OCI-LY1 (cell line): ENCODE measurements around the gene LIPC.

Source experiments
- H2AFZ ChIP-seq: fragments of 200-600 bp; sonication (generic), shearing (Covaris generic); 2 replicates; pipeline ENCODE4 v1.6.0; 2014; ENCODE audit warnings: antibody characterized with exemption, mild to moderate bottlenecking, low read length
- H3F3A ChIP-seq: fragments of 200-600 bp; sonication (generic), shearing (Covaris generic); 2 replicates; pipeline ENCODE4 v1.6.0; 2014; ENCODE audit warnings: mild to moderate bottlenecking, antibody characterized with exemption, low read length, moderate library complexity; ENCODE audit not compliant: insufficient read depth
- H3K27ac ChIP-seq: fragments of 200-600 bp; sonication (generic); 2 replicates; pipeline ENCODE4 v1.5.1; 2014; ENCODE audit warnings: low read length, mixed run types, mild to moderate bottlenecking, low read depth; ENCODE audit not compliant: poor library complexity, severe bottlenecking
- H3K27me3 ChIP-seq: fragments of 200-600 bp; sonication (generic); 2 replicates; pipeline ENCODE4 v1.6.0; 2014; ENCODE audit warnings: antibody characterized with exemption, mild to moderate bottlenecking, low read length, moderate library complexity; ENCODE audit not compliant: insufficient read depth
- H3K36me3 ChIP-seq: fragments of 200-600 bp; sonication (generic); 2 replicates; pipeline ENCODE4 v1.6.1; 2014; ENCODE audit warnings: mild to moderate bottlenecking, antibody characterized with exemption, low read length, moderate library complexity, mixed read lengths; ENCODE audit not compliant: insufficient read depth
- H3K4me1 ChIP-seq: fragments of 200-600 bp; sonication (generic); 2 replicates; pipeline ENCODE4 v1.5.1; 2014; ENCODE audit warnings: mild to moderate bottlenecking, low read length, moderate library complexity; ENCODE audit not compliant: insufficient read depth, severe bottlenecking
- H3K4me2 ChIP-seq: fragments of 200-600 bp; sonication (generic), shearing (Covaris generic); 2 replicates; pipeline ENCODE4 v1.6.1; 2014; ENCODE audit warnings: low read length
- H3K4me3 ChIP-seq: fragments of 200-600 bp; sonication (generic); 2 replicates; pipeline ENCODE4 v1.5.1; 2014; ENCODE audit warnings: low read length, low read depth, mild to moderate bottlenecking, mixed read lengths; ENCODE audit not compliant: poor library complexity, severe bottlenecking
- H3K79me2 ChIP-seq: fragments of 200-600 bp; shearing (Covaris generic); 2 replicates; pipeline ENCODE4 v1.6.1; 2016; ENCODE audit warnings: mixed run types, low read length, mixed read lengths; ENCODE audit not compliant: insufficient read depth
- H3K9ac ChIP-seq: fragments of 200-600 bp; sonication (generic), shearing (Covaris generic); 2 replicates; pipeline ENCODE4 v1.6.1; 2014; ENCODE audit warnings: mild to moderate bottlenecking, low read length, mixed read lengths
- H3K9me2 ChIP-seq: fragments of 200-600 bp; sonication (generic), shearing (Covaris generic); 2 replicates; pipeline ENCODE4 v1.6.1; 2014; ENCODE audit warnings: low read depth, mild to moderate bottlenecking, low read length, mixed read lengths
- H3K9me3 ChIP-seq: fragments of 200-600 bp; shearing (Covaris generic); 2 replicates; pipeline ENCODE4 v1.6.1; 2014; ENCODE audit warnings: low read length, mixed read lengths
- H4K20me1 ChIP-seq: fragments of 200-600 bp; sonication (generic), shearing (Covaris generic); 2 replicates; pipeline ENCODE4 v1.6.0; 2016; ENCODE audit warnings: mild to moderate bottlenecking, low read length; ENCODE audit not compliant: insufficient read depth
- EZH2 ChIP-seq: fragments of 200-600 bp; sonication (generic), shearing (Covaris generic); IDR thresholded peaks from 2 replicates; pipeline ENCODE4 v1.8.0; 2017; ENCODE audit warnings: borderline replicate concordance, mixed run types, mild to moderate bottlenecking, antibody characterized with exemption, low read length, moderate library complexity, mixed read lengths
- TF ChIP-seq, protein P1 (sequence below): fragments of 200-600 bp; sonication (generic), shearing (Covaris generic); IDR thresholded peaks from 2 replicates; pipeline ENCODE4 v1.5.1; 2017; ENCODE audit warnings: mild to moderate bottlenecking, antibody characterized with exemption, low read length, moderate library complexity, mixed read lengths

LIPC gene

DNA sequence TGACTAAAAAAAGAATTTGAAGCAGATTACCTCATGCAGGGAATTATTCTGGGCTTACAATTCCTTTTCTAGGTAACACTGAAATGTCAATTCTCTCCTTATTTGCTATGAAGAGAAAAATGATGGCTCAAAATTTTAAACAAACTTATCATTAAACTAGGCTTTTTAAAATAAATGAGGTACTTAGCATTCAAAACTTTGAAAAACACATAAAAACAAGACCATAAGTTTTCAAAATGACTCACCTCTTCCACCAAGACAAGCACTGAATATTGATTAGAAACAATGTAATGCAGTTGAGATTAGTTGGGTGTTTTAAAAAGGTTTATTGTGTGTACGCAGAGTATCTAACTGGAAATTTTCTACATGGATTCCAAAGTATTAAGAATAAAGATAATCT is 163.1 kb downstream of the LIPC start:
- Histone ChIP-seq H3K4me1 (peaks cover 9% of the 10 kb centered on the region), H3K9me3 (no peaks in the 10 kb centered on the region), H3K9me2 (no peaks in the 10 kb centered on the region), H2AFZ (no peak overlapping the region), H3K79me2 (no peaks in the 10 kb centered on the region), H4K20me1 (no peaks in the 10 kb centered on the region), H3K36me3 (peaks cover 37% of the 10 kb centered on the region), H3K27ac (no peak overlapping the region), H3K9ac (no peak overlapping the region), H3K4me2 (no peak overlapping the region), H3F3A (no peaks in the 10 kb centered on the region), H3K4me3 (no peak overlapping the region), H3K27me3 (no peaks in the 10 kb centered on the region)
- TF ChIP-seq, protein P1, sequence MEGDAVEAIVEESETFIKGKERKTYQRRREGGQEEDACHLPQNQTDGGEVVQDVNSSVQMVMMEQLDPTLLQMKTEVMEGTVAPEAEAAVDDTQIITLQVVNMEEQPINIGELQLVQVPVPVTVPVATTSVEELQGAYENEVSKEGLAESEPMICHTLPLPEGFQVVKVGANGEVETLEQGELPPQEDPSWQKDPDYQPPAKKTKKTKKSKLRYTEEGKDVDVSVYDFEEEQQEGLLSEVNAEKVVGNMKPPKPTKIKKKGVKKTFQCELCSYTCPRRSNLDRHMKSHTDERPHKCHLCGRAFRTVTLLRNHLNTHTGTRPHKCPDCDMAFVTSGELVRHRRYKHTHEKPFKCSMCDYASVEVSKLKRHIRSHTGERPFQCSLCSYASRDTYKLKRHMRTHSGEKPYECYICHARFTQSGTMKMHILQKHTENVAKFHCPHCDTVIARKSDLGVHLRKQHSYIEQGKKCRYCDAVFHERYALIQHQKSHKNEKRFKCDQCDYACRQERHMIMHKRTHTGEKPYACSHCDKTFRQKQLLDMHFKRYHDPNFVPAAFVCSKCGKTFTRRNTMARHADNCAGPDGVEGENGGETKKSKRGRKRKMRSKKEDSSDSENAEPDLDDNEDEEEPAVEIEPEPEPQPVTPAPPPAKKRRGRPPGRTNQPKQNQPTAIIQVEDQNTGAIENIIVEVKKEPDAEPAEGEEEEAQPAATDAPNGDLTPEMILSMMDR, result no peak
- no peak for TF ChIP-seq EZH2

DNA sequence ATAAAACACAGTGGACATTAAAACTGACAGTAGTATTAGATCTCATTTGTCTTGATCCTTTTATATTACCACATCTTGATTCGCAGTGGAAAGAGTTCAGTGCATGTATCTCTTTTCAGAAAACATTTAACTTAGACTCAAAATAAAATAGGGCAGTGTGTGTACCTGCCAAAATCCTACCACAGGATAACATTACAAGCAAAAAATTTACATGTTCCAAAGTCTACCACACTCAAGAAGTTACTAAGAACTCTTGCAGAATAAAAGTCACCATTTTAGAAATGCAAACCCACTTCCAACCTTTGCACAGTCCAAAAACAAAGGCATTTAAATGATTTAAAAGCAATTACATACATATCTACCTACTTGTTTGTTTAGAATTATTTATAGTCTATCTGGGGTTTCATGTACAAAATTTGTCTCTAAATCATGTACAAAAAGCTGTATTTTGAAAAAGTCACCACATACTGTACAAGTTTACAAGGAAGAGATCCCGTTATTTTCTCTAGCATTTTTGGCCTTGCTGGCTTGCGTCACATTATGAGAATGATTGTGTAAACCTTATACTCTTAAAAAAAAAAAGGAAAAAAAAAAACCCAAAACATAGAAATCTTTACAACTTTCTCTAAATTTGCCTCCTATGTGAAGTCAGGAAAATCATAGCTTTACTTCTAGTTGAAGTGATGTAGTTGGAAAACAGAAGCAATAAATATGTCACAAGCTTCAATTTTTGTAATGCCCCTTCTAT is 163.9 kb downstream of the LIPC start:
- H3K27ac ChIP-seq, result no peak overlapping the region
- H3K36me3 ChIP-seq, result peaks cover 37% of the 10 kb centered on the region
- H3K4me3 ChIP-seq, result no peak overlapping the region
- no peaks in the 10 kb centered on the region for H3F3A ChIP-seq
- no peaks in the 10 kb centered on the region for H3K9me2 ChIP-seq
- H2AFZ ChIP-seq, result no peak overlapping the region
- no peak overlapping the region for H3K9ac ChIP-seq
- H3K4me1 ChIP-seq, result peaks cover 3% of the 10 kb centered on the region
- TF ChIP-seq, protein P1, result no peak
- no peak overlapping the region for H3K4me2 ChIP-seq
- H3K27me3 ChIP-seq, result no peaks in the 10 kb centered on the region
- H3K79me2 ChIP-seq, result no peaks in the 10 kb centered on the region
- no peaks in the 10 kb centered on the region for H4K20me1 ChIP-seq
- H3K9me3 ChIP-seq, result no peaks in the 10 kb centered on the region

DNA sequence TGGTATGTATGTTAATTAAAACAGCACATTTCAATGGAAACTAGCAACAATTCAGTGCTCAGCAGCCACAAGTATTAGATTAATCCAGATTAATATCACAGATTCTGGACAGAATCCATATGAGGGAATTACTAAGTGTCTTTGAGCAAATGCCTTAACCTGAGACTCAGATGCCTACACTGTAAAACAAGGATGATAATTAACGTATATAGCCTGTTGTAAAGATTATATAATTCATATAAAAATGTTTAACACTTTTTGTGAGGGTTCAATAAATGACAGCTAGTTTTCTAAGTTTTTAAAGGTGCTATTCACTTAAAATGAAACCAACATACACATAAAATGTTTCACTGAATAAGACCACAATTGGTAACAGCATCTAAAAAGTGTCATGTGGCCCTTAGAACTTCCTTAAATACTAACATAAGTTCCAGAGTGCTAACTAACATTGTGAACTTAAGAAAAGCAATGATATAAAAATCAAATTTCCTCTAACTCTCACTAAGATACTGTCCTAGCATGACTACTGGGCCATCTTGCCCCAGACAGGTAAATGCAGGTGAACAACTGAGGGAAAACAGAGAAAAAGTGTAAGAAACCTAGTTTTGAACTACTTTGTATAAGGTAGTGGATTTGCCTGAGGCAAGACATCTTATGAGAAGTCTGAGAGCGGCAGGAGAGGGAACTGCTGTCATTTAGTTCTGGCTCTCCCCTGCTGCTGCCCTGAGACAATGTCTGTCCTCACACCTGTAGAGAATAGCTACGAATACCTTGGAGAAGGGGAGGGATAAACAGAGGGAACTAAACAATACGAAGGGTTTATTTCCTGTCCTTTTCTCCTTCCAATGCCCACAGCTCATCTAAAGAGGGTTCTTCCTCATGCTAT is 166.4 kb downstream of the LIPC start:
- Histone ChIP-seq H3K27me3 (no peaks in the 10 kb centered on the region), H3K27ac (no peak overlapping the region)
- no peak for TF ChIP-seq EZH2
- TF ChIP-seq, protein P1, result no peak

More for the DNA sequence above, 166.4 kb downstream of the LIPC start:
- Histone ChIP-seq H3K36me3 (peaks cover 55% of the 10 kb centered on the region), H3K9me2 (no peaks in the 10 kb centered on the region), H4K20me1 (no peaks in the 10 kb centered on the region), H3K79me2 (no peaks in the 10 kb centered on the region), H3K9me3 (no peaks in the 10 kb centered on the region), H3K4me2 (no peak overlapping the region), H3K9ac (no peak overlapping the region), H3K4me3 (no peak overlapping the region), H3F3A (no peaks in the 10 kb centered on the region), H2AFZ (no peak overlapping the region), H3K4me1 (peaks cover 3% of the 10 kb centered on the region)
